HEK293T (cell line): ENCODE results near the gene RPL18.

Experiments used
- CTCF ChIA-PET: fragments of 350-600 bp; formaldehyde crosslinking; extraction: SDS; loops from one replicate; lab custom pipeline; 2021; ENCODE audit warnings: antibody characterized with exemption, inconsistent platforms; lab: Yijun Ruan, JAX
- POLR2A ChIA-PET: fragments of 350-600 bp; formaldehyde crosslinking; extraction: SDS; loops from one replicate; lab custom pipeline; 2020; ENCODE audit warnings: antibody characterized with exemption, inconsistent platforms; lab: Yijun Ruan, JAX
- DNase-seq: peaks from one replicate; pipeline ENCODE4 v3.0.0; 2012; ENCODE audit warnings: mixed read lengths; ENCODE audit errors: extremely low spot score
- ARNT ChIP-seq: fragments of 450-650 bp; IDR thresholded peaks from 2 replicates; pipeline ENCODE4 v1.6.1; 2017; ENCODE audit warnings: mild to moderate bottlenecking
- BHLHE40 ChIP-seq: fragments of 450-650 bp; IDR thresholded peaks from 2 replicates; pipeline ENCODE4 v1.6.1; 2016; ENCODE audit warnings: mild to moderate bottlenecking, moderate library complexity, borderline replicate concordance
- CTBP1 ChIP-seq: fragments of 450-650 bp; IDR thresholded peaks from 2 replicates; pipeline ENCODE4 v1.6.1; 2016; ENCODE audit warnings: borderline replicate concordance
- ELF4 ChIP-seq: fragments of 450-650 bp; IDR thresholded peaks from 2 replicates; pipeline ENCODE4 v1.6.1; 2017; ENCODE audit warnings: antibody characterized with exemption
- FOXA1 ChIP-seq: fragments of 450-650 bp; IDR thresholded peaks from 2 replicates; pipeline ENCODE4 v1.6.1; 2016; ENCODE audit warnings: mild to moderate bottlenecking
- FOXK2 ChIP-seq: fragments of 450-650 bp; IDR thresholded peaks from 2 replicates; pipeline ENCODE4 v1.6.1; 2016; ENCODE audit warnings: mild to moderate bottlenecking
- FOXM1 ChIP-seq: fragments of 450-650 bp; IDR thresholded peaks from 2 replicates; pipeline ENCODE4 v1.6.1; 2017; ENCODE audit warnings: mild to moderate bottlenecking, borderline replicate concordance
- HDGF ChIP-seq: fragments of 450-650 bp; IDR thresholded peaks from 2 replicates; pipeline ENCODE4 v1.6.1; 2017; ENCODE audit warnings: antibody characterized with exemption, borderline replicate concordance
- L3MBTL2 ChIP-seq: fragments of 450-650 bp; conservative IDR thresholded peaks from 2 replicates; pipeline ENCODE4 v1.6.1; 2016; ENCODE audit warnings: mild to moderate bottlenecking
- LEF1 ChIP-seq: fragments of 450-650 bp; IDR thresholded peaks from 2 replicates; pipeline ENCODE4 v1.6.1; 2017; ENCODE audit warnings: mild to moderate bottlenecking, borderline replicate concordance
- NFRKB ChIP-seq: fragments of 450-650 bp; IDR thresholded peaks from 2 replicates; pipeline ENCODE4 v1.6.1; 2016; ENCODE audit warnings: mild to moderate bottlenecking, moderate library complexity
- SP1 ChIP-seq: fragments of 450-650 bp; IDR thresholded peaks from 2 replicates; pipeline ENCODE4 v1.6.1; 2017
- SUZ12 ChIP-seq: fragments of 450-650 bp; IDR thresholded peaks from 2 replicates; pipeline ENCODE4 v1.6.1; 2016; ENCODE audit warnings: mild to moderate bottlenecking
- TARDBP ChIP-seq: fragments of 450-650 bp; IDR thresholded peaks from 2 replicates; pipeline ENCODE4 v1.6.1; 2016
- ZNF384 ChIP-seq: fragments of 450-650 bp; IDR thresholded peaks from 2 replicates; pipeline ENCODE4 v1.6.1; 2016
- TF ChIP-seq, protein P1 (sequence below): fragments of 450-650 bp; IDR thresholded peaks from 2 replicates; pipeline ENCODE4 v1.6.1; 2016

Gene RPL18

DNA sequence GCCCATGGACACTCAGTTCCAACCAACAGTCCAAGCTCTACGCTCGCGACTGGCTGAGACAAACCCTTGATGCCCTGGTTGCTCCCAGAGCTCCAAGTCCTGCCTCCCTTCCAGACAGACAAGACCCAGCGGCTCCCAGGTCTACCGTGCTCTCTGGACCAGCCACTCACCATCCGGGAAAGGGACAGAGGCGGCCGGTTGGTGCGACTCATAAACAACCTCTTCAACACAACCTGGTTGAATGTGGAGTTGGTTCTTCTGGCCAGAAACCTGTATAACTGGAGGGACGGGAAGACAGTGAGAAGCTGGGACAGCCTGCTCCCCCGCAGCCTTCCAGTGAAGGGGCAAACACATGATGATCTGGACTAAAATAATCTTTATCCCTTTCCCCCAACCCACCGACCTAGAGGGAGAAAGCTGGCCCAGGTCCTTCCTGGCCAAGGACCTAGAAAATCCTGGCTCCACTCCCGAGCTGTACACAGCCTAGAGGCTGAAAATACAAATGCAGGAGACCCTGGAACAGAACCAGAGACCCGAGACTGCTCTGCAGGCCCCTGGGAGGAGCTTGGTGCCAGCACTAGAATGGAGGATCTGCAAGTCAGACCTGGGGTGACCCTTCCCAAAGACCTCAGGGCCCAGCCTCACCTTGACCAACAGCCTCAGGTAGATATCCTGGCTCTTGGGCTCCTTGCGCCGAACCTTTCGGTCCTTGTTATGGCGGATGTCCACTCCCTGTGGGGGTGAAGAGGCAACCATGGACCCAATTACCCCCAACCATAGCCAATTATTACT, 1.6 kb downstream of the RPL18 start:
- POLR2A ChIA-PET, result interaction anchor here (0.6 to 4.5 kb wide), 6 partner anchors 8 to 124 kb away, joined by 3 to 88 read pairs (median 4); no protein-coding TSS in a partner anchor
- CTCF ChIA-PET, result interaction anchor here (0.6 kb wide), 1 partner anchor 100 kb away, joined by 3 read pairs; no protein-coding TSS in a partner anchor
- DNase-seq, result no peak
- TF ChIP-seq FOXA1 (no peak), TARDBP (no peak), L3MBTL2 (no peak), ELF4 (no peak), LEF1 (no peak), BHLHE40 (no peak), ARNT (no peak), ZNF384 (no peak), FOXK2 (no peak), HDGF (no peak), FOXM1 (no peak), NFRKB (no peak), SUZ12 (no peak), CTBP1 (no peak)
- TF ChIP-seq, protein P1, sequence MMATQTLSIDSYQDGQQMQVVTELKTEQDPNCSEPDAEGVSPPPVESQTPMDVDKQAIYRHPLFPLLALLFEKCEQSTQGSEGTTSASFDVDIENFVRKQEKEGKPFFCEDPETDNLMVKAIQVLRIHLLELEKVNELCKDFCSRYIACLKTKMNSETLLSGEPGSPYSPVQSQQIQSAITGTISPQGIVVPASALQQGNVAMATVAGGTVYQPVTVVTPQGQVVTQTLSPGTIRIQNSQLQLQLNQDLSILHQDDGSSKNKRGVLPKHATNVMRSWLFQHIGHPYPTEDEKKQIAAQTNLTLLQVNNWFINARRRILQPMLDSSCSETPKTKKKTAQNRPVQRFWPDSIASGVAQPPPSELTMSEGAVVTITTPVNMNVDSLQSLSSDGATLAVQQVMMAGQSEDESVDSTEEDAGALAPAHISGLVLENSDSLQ, result no peak

- ChIA-PET POLR2A (interaction anchor here (0.9 to 4.5 kb wide), 5 partner anchors 7 to 114 kb away, joined by 3 to 88 read pairs (median 4); no protein-coding TSS in a partner anchor), CTCF (interaction anchor here (0.6 kb wide), 1 partner anchor 110 kb away, joined by 3 read pairs; no protein-coding TSS in a partner anchor)
- DNase-seq, result no peak
- TF ChIP-seq ELF4 (no peak), BHLHE40 (no peak), ZNF384 (no peak), NFRKB (no peak), FOXA1 (no peak), L3MBTL2 (no peak), LEF1 (no peak), SP1 (no peak), FOXM1 (no peak), ARNT (no peak), TARDBP (no peak), FOXK2 (no peak), SUZ12 (no peak), HDGF (no peak), CTBP1 (no peak)
- TF ChIP-seq, protein P1, result no peak
Observed at GRCh38 chr19:48616491-48617056, 2.4 kb downstream of the RPL18 start.

- ChIA-PET CTCF (no interaction called here), POLR2A (interaction anchor here (0.7 to 2.0 kb wide), 5 partner anchors 8 to 114 kb away, joined by 3 to 6 read pairs (median 4); partner anchors contain the start of gene CA11)
- no peak for DNase-seq
- TF ChIP-seq ARNT, result no peak
- no peak for TF ChIP-seq L3MBTL2
- no peak for TF ChIP-seq NFRKB
- TF ChIP-seq, protein P1, result no peak
- no peak for TF ChIP-seq FOXM1
- TF ChIP-seq ELF4, result no peak
- TF ChIP-seq BHLHE40, result no peak
- no peak for TF ChIP-seq FOXA1
- TF ChIP-seq FOXK2, result no peak
- TF ChIP-seq CTBP1, result no peak
- no peak for TF ChIP-seq ZNF384
- TF ChIP-seq HDGF, result no peak
- no peak for TF ChIP-seq SP1
Observed at GRCh38 chr19:48616041-48616436, 2.9 kb downstream of the RPL18 start.

GRCh38 chr19:48615231-48616040, 3.5 kb downstream of the RPL18 start:
- no peak for DNase-seq
- TF ChIP-seq ZNF384 (no peak), ARNT (no peak), FOXA1 (no peak), CTBP1 (no peak), FOXM1 (no peak), SP1 (no peak), TARDBP (no peak), ELF4 (no peak), NFRKB (no peak)
- CTCF ChIA-PET, result no interaction called here
- POLR2A ChIA-PET, result interaction anchor here (0.7 to 2.0 kb wide), 6 partner anchors 9 to 181 kb away, joined by 3 to 6 read pairs (median 4); partner anchors contain the start of gene CA11
